Keratinocyte (primary cell): ENCODE data around the gene F10. TPM values are rescaled to one million over a fixed set of nuclear protein-coding genes. Genes with fewer than 3 reads are reported as not detected.
"Not testable (repeated sequence)": the region's sequence is repeated elsewhere in the genome, so short reads cannot be mapped to it uniquely, and the experiment has no call there.

Experiments
- DNase-seq: peaks from one replicate; pipeline ENCODE4 v3.0.0-alpha.2; 2011; ENCODE audit warnings: low read depth, missing footprints, low spot score
- FAIRE-seq: peaks from 2 replicates; lab custom pipeline; 2011; peaks lifted over from hg19 to GRCh38; lab: Jason Lieb, UNC
- H2AFZ ChIP-seq: 2 replicates; pipeline ENCODE4 v1.6.0; 2012; ENCODE audit warnings: low read length, control low read depth, inconsistent platforms; ENCODE audit not compliant: control insufficient read depth
- H3K27ac ChIP-seq: 2 replicates; pipeline ENCODE4 v1.5.1; 2011; ENCODE audit warnings: low read length; ENCODE audit not compliant: control insufficient read depth, insufficient read depth
- H3K27me3 ChIP-seq: 3 replicates; pipeline ENCODE4 v1.6.0; 2011; ENCODE audit warnings: low read length; ENCODE audit not compliant: control insufficient read depth, insufficient read depth; ENCODE audit errors: extremely low read depth
- H3K36me3 ChIP-seq, 2 experiments: 2 replicates in 1 of 2; 3 replicates in 1 of 2; pipeline ENCODE4 v1.5.1; 2011; ENCODE audit warnings: low read length in 2 of 2, mild to moderate bottlenecking in 1 of 2; ENCODE audit not compliant: control insufficient read depth in 2 of 2, insufficient read depth in 2 of 2; ENCODE audit errors: extremely low read depth in 1 of 2
- H3K4me1 ChIP-seq: 3 replicates; pipeline ENCODE4 v1.5.1; 2011; ENCODE audit warnings: low read length; ENCODE audit not compliant: control insufficient read depth, insufficient read depth; ENCODE audit errors: extremely low read depth
- H3K4me2 ChIP-seq: 3 replicates; pipeline ENCODE4 v1.6.0; 2011; ENCODE audit warnings: low read depth, low read length; ENCODE audit not compliant: control insufficient read depth, insufficient read depth; ENCODE audit errors: extremely low read depth
- H3K4me3 ChIP-seq, 3 experiments: fragments of 200-600 bp in 1 of 3; sonication (generic) in 1 of 3; 2 replicates in 2 of 3; 3 replicates in 1 of 3; pipeline ENCODE4 v1.5.1; 2011 to 2016; ENCODE audit warnings: low read length in 3 of 3, mild to moderate bottlenecking in 3 of 3, control low read depth in 2 of 3, inconsistent platforms in 1 of 3, low read depth in 1 of 3, mixed read lengths in 1 of 3, mixed run types in 1 of 3, moderate library complexity in 1 of 3; ENCODE audit not compliant: control insufficient read depth in 2 of 3, insufficient read depth in 2 of 3; ENCODE audit errors: extremely low read depth in 1 of 3
- H3K79me2 ChIP-seq: 2 replicates; pipeline ENCODE4 v1.6.0; 2012; ENCODE audit warnings: low read length; ENCODE audit not compliant: control insufficient read depth, insufficient read depth
- H3K9ac ChIP-seq: 3 replicates; pipeline ENCODE4 v1.6.0; 2011; ENCODE audit warnings: low read length; ENCODE audit not compliant: control insufficient read depth, insufficient read depth; ENCODE audit errors: extremely low read depth
- H3K9me1 ChIP-seq: 3 replicates; pipeline ENCODE4 v1.6.0; 2011; ENCODE audit warnings: low read length; ENCODE audit not compliant: control insufficient read depth, insufficient read depth; ENCODE audit errors: extremely low read depth
- H3K9me3 ChIP-seq: 2 replicates; pipeline ENCODE4 v1.5.1; 2012; ENCODE audit warnings: low read depth, low read length; ENCODE audit not compliant: control insufficient read depth
- H4K20me1 ChIP-seq: 3 replicates; pipeline ENCODE4 v1.6.0; 2011; ENCODE audit warnings: low read length; ENCODE audit not compliant: control insufficient read depth, insufficient read depth; ENCODE audit errors: extremely low read depth
- EZH2 ChIP-seq: IDR thresholded peaks from one replicate; pipeline ENCODE4 v1.6.1; 2012; ENCODE audit warnings: inconsistent platforms, mild to moderate bottlenecking, low read length, moderate library complexity
- dilution Hi-C: fragments of 300-500 bp; cut with MboI; formaldehyde crosslinking; loops from one replicate; pipeline ENCODE4 v1.7.0; 2020; ENCODE audit warnings: low sequenced_read_pairs; ENCODE audit not compliant: extremely low pct_ligation_motif_present
- polyA plus RNA-seq, 5 experiments: library from polyadenylated mRNA; depleted of rRNA in 3 of 5; stranded (reverse) in 3 of 5; stranded (forward) in 1 of 5; unstranded in 1 of 5; fragments of >200 nt; gene quantifications; 1 replicate in 1 of 5; 2 replicates in 3 of 5; 3 replicates in 1 of 5; pipeline versions ENCODE4 v1.2.1 to v1.2.3, GENCODE V29; 2011 to 2012; ENCODE audit warnings: missing spikeins in 2 of 5, low read depth in 1 of 5, low replicate concordance in 1 of 5
- TF ChIP-seq, protein P1 (sequence below), 3 experiments: IDR thresholded peaks in 1 of 3; conservative IDR thresholded peaks in 1 of 3; optimal IDR thresholded peaks in 1 of 3; 2 replicates in 2 of 3; 3 replicates in 1 of 3; pipeline versions ENCODE3 to v1.5.1; 2011; ENCODE audit warnings: low read length in 3 of 3, mild to moderate bottlenecking in 3 of 3, moderate library complexity in 2 of 3, control low read depth in 1 of 3, inconsistent platforms in 1 of 3; ENCODE audit not compliant: insufficient read depth in 2 of 3; ENCODE audit errors: extremely low read depth in 1 of 3

The F10 gene
- polyA plus RNA-seq, 1 donor (not counting 4 experiments of a cell fraction or from before 2014, with no cell fraction given) = not detected

DNA sequence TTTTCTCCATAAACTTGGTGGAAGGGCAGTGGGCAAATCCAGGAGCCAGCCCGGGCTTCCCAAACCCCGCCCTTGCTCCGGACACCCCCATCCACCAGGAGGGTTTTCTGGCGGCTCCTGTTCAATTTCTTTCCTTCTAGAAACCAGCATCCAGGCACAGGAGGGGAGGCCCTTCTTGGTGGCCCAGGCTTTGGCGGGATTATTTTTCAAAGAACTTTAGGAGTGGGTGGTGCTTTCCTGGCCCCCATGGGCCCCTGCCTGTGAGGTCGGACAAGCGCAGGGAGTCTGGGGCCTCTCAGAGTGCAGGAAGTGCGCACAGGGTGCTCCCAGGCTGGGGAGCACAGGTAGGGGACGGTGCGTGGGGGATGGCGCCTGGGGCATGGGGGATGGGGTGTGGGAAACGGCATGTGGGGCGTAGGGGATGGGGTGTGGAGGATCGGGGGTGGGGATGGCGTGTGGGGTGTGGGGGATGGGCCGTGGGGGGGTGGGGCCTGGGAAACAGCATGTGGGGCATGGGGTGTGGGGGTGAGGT, 16.6 kb upstream of the F10 start:
- Histone ChIP-seq H4K20me1 (no peaks in the 10 kb centered on the region), H2AFZ (no peak overlapping the region), H3K27me3 (peaks cover 27% of the 10 kb centered on the region), H3K27ac (no peak overlapping the region), H3K9ac (no peak overlapping the region), H3K79me2 (no peaks in the 10 kb centered on the region), H3K4me1 (no peaks in the 10 kb centered on the region), H3K9me3 (no peaks in the 10 kb centered on the region), H3K36me3 (no peaks in the 10 kb centered on the region), H3K4me2 (no peak overlapping the region), H3K4me3 (no peak overlapping the region), H3K9me1 (no peaks in the 10 kb centered on the region)
- no peak for FAIRE-seq
- no peak for DNase-seq
- TF ChIP-seq, protein P1, sequence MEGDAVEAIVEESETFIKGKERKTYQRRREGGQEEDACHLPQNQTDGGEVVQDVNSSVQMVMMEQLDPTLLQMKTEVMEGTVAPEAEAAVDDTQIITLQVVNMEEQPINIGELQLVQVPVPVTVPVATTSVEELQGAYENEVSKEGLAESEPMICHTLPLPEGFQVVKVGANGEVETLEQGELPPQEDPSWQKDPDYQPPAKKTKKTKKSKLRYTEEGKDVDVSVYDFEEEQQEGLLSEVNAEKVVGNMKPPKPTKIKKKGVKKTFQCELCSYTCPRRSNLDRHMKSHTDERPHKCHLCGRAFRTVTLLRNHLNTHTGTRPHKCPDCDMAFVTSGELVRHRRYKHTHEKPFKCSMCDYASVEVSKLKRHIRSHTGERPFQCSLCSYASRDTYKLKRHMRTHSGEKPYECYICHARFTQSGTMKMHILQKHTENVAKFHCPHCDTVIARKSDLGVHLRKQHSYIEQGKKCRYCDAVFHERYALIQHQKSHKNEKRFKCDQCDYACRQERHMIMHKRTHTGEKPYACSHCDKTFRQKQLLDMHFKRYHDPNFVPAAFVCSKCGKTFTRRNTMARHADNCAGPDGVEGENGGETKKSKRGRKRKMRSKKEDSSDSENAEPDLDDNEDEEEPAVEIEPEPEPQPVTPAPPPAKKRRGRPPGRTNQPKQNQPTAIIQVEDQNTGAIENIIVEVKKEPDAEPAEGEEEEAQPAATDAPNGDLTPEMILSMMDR (optimal IDR thresholded peaks at IDR 0.05 in 1 of 3, IDR thresholded peaks at IDR 0.05 in 1 of 3, conservative IDR thresholded peaks at IDR 0.05 in 1 of 3; ENCODE audit: extremely low read depth in 1 of 3, insufficient read depth in 2 of 3, low read length in 3 of 3) = no peak
- dilution Hi-C loops = no loop called here

DNA sequence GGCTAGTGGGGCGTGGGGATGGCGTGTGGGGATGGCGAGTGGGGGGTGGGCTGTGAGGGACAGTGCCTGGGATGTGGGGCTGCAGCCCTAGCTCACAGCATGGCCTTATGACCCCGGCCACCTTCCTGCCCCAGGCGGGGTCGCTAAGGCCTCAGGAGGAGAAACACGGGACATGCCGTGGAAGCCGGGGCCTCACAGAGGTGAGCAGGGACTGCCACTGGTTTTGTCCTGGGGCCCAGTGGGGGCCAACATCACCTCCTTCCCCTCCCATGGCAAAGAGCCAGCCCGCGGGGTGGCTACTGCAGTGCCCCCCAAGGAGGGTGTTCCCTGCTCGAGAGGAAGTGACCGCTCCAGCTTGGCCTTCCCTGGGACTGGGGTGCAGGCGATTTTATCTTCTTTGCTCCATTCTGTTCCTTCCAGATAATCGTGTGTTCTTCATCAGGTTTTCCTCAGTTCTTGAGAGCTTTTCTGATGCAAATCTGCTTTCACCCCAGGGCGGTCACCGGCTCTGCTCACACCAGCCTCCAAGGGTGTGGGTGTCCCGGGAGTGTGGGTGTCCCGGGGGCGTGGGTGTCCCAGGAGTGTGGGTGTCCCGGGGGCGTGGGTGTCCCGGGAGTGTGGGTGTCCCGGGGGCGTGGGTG, 15.8 kb upstream of the F10 start:
- dilution Hi-C loops = no loop called here
- Histone ChIP-seq H3K79me2 (no peaks in the 10 kb centered on the region), H3K4me3 (no peak overlapping the region), H3K9ac (no peak overlapping the region), H3K9me1 (no peaks in the 10 kb centered on the region), H3K27ac (no peak overlapping the region), H3K4me2 (no peak overlapping the region), H3K27me3 (peaks cover 30% of the 10 kb centered on the region), H2AFZ (no peak overlapping the region), H3K9me3 (no peaks in the 10 kb centered on the region), H3K4me1 (no peaks in the 10 kb centered on the region), H3K36me3 (no peaks in the 10 kb centered on the region), H4K20me1 (no peaks in the 10 kb centered on the region)
- no peak for DNase-seq
- TF ChIP-seq, protein P1 (optimal IDR thresholded peaks at IDR 0.05 in 1 of 3, IDR thresholded peaks at IDR 0.05 in 1 of 3, conservative IDR thresholded peaks at IDR 0.05 in 1 of 3; ENCODE audit: extremely low read depth in 1 of 3, insufficient read depth in 2 of 3, low read length in 3 of 3) = no peak
- TF ChIP-seq EZH2 = no peak
- no peak for FAIRE-seq

DNA sequence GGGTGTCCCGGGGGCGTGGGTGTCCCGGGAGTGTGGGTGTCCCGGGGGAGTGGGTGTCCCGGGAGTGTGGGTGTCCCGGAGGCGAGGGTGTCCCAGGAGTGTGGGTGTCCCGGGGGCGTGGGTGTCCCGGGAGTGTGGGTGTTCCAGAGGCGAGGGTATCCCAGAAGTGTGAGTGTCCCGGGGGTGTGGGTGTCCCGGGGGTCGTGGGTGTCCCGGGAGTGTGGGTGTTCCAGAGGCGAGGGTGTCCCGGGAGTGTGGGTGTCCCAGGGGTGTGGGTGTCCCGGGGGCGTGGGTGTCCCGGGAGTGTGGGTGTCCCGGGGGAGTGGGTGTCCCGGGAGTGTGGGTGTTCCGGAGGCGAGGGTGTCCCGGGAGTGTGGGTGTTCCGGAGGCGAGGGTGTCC, 14.1 kb upstream of the F10 start:
- H2AFZ ChIP-seq, dilution Hi-C loops, H3K9me1 ChIP-seq, H3K27ac ChIP-seq, FAIRE-seq, H3K4me1 ChIP-seq, H3K79me2 ChIP-seq, H3K4me2 ChIP-seq, H3K9me3 ChIP-seq, H4K20me1 ChIP-seq, H3K4me3 ChIP-seq, H3K9ac ChIP-seq, H3K36me3 ChIP-seq, DNase-seq: not testable (repeated sequence)
- peaks cover 37% of the 10 kb centered on the region for H3K27me3 ChIP-seq
